BE2C (cell line): Measurements from ENCODE around the gene NKX2-3.

Source experiments
- DNase-seq: peaks from one replicate; pipeline ENCODE4 v3.0.0-alpha.2; 2020
- H3K27me3 ChIP-seq: fragments of 250-450 bp; sonication (Bioruptor Pico); 2 replicates; pipeline ENCODE4 v1.5.1; 2020; ENCODE audit warnings: mild to moderate bottlenecking
- H3K36me3 ChIP-seq: fragments of 250-450 bp; sonication (Bioruptor Pico); 2 replicates; pipeline ENCODE4 v1.5.1; 2020; ENCODE audit warnings: mild to moderate bottlenecking
- H3K4me1 ChIP-seq: fragments of 250-450 bp; sonication (Bioruptor Pico); 2 replicates; pipeline ENCODE4 v1.5.1; 2020
- H3K4me3 ChIP-seq: 2 replicates; pipeline ENCODE4 v1.5.1; 2011; ENCODE audit warnings: low read depth, low read length
- H3K9me3 ChIP-seq: fragments of 250-450 bp; sonication (Bioruptor Pico); 2 replicates; pipeline ENCODE4 v1.5.1; 2020
- TF ChIP-seq, protein P1 (sequence below): IDR thresholded peaks from 2 replicates; pipeline ENCODE4 v1.5.1; 2012; ENCODE audit warnings: mild to moderate bottlenecking, low read depth, low read length

Gene NKX2-3

DNA sequence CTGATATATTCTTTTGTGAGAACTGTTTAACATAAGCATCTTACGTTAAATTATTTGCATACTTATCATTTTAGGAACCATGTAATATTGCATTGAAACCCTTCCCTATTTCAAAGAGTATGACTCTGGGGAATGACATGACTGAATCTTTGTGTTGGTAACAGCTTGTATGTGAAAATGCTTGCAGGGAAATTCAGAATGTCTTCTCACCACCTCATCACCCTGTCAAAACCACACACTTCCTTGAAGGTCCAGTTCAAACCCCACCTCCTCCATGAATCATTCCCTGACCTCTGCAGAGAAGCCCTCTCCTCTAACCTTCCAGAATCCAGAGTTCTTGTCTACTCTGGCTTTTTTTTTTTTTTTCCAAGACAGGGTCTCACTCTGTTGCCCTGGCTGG, 26.3 kb upstream of the NKX2-3 start:
- TF ChIP-seq, protein P1, sequence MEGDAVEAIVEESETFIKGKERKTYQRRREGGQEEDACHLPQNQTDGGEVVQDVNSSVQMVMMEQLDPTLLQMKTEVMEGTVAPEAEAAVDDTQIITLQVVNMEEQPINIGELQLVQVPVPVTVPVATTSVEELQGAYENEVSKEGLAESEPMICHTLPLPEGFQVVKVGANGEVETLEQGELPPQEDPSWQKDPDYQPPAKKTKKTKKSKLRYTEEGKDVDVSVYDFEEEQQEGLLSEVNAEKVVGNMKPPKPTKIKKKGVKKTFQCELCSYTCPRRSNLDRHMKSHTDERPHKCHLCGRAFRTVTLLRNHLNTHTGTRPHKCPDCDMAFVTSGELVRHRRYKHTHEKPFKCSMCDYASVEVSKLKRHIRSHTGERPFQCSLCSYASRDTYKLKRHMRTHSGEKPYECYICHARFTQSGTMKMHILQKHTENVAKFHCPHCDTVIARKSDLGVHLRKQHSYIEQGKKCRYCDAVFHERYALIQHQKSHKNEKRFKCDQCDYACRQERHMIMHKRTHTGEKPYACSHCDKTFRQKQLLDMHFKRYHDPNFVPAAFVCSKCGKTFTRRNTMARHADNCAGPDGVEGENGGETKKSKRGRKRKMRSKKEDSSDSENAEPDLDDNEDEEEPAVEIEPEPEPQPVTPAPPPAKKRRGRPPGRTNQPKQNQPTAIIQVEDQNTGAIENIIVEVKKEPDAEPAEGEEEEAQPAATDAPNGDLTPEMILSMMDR = no peak
- H3K4me1 ChIP-seq = no peaks in the 10 kb centered on the region
- no peaks in the 10 kb centered on the region for H3K9me3 ChIP-seq
- 0 out of 2 replicates have a peak, but pooled peaks cover 3% of the 10 kb centered on the region for H3K27me3 ChIP-seq
- DNase-seq = no peak
- H3K36me3 ChIP-seq = no peaks in the 10 kb centered on the region
- no peak overlapping the region for H3K4me3 ChIP-seq

DNA sequence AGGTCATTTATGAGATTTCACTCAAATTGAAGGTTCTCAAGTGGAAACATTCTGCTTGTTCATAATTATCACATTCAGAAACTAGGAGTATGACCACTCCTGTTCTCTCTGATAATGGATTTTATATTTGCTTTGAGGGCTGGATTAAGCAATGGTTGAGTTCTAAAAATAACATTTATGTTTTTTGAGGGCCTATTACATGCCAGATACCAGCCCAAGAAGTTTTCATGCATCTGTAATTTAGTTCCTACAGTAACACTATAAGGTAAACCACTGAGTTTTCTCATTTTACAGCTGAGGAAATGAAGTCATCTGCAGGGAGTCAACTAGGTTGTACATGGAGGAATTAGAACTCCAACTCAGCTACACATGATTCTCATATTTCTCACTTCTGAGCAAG, 25.5 kb upstream of the NKX2-3 start:
- 0 out of 2 replicates have a peak, but pooled peaks cover 3% of the 10 kb centered on the region for H3K27me3 ChIP-seq
- no peaks in the 10 kb centered on the region for H3K4me1 ChIP-seq
- H3K4me3 ChIP-seq = no peak overlapping the region
- H3K9me3 ChIP-seq = no peaks in the 10 kb centered on the region
- TF ChIP-seq, protein P1 = no peak
- no peaks in the 10 kb centered on the region for H3K36me3 ChIP-seq
- DNase-seq = no peak

DNA sequence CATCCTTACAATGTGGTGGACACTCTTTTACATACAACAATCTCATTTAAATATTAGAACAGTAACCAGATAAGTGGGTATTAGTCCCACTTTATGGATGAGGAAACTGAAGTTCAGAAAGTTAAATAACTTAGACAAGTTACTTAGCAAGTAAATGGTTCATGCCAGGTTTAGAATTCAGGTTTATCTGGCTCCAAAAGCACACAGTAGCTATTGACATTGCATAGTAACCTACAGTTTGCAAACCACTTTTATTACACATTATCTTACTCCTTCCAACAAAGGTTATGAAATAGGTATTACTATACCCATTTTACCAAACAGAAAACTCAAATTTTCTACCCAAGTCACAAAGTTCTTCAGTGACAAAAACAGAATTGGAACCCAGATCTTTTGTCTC, 19.7 kb upstream of the NKX2-3 start:
- no peaks in the 10 kb centered on the region for H3K9me3 ChIP-seq
- no peaks in the 10 kb centered on the region for H3K36me3 ChIP-seq
- no peak overlapping the region for H3K4me3 ChIP-seq
- H3K4me1 ChIP-seq = no peaks in the 10 kb centered on the region
- no peak for DNase-seq
- H3K27me3 ChIP-seq = peaks cover 15% of the 10 kb centered on the region
- TF ChIP-seq, protein P1 = no peak

DNA sequence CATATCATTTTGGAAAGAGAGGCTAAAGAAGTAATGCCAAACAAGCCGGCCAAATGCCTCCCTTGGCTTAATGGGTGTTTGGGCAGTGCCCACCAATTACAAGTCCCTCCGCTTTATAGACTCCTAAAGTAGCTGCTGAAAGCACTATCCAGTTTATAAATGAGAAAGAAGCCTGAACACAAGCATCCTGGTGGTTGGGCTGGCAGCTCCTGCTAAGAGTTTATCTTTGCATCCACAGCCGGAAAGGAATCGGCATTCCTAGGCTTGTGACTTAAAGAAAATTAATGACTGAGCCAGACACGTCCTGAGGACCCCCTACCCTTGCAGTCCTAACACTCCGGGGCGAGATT, 13.1 kb upstream of the NKX2-3 start:
- Histone ChIP-seq H3K27me3 (peaks cover 75% of the 10 kb centered on the region), H3K36me3 (no peaks in the 10 kb centered on the region), H3K4me1 (no peaks in the 10 kb centered on the region), H3K4me3 (no peak overlapping the region), H3K9me3 (no peaks in the 10 kb centered on the region)
- DNase-seq = no peak
- TF ChIP-seq, protein P1 = no peak

DNA sequence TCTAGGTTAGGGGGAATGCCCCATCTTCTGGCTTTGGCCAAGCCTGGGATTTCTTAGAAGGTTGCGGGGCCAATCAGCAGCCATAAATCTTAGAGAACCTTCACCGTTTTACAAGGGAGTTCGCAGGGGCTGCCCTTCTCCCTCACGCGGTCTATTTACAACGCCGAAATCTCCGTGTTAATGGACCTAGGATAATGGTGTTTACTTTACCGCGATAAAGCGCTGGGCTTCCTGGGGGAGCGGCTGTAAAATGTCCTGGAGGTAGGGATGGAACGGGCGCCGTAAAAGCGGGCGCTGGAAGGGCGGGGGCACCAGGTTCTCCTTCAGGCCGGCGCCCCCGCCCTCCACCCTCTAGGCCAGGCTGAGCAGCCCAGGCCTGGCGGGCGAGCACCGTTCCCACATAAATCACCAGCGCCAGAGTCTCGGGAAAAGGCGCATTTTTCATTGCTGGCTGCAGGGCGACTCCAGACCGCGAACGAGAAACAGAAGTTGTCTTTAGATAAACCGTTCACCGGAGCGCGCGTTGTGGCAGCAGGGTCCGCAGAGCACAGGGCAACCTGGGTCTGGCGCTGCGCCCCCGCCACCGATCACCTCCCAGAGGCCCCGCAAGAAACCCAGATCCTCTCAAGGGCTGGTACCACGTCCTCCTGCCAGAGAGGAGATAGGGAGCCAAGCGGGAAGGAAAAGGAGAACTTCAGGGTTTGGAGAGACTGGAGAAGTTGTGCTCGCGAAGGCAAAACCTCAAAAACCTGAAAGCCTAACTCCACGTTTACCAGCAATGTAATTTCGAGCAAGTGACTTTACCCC, 12.5 kb upstream of the NKX2-3 start:
- no peaks in the 10 kb centered on the region for H3K4me1 ChIP-seq
- H3K27me3 ChIP-seq = peaks cover 81% of the 10 kb centered on the region
- no peaks in the 10 kb centered on the region for H3K36me3 ChIP-seq
- no peak overlapping the region for H3K4me3 ChIP-seq
- no peaks in the 10 kb centered on the region for H3K9me3 ChIP-seq
- no peak for DNase-seq
- TF ChIP-seq, protein P1 = no peak

DNA sequence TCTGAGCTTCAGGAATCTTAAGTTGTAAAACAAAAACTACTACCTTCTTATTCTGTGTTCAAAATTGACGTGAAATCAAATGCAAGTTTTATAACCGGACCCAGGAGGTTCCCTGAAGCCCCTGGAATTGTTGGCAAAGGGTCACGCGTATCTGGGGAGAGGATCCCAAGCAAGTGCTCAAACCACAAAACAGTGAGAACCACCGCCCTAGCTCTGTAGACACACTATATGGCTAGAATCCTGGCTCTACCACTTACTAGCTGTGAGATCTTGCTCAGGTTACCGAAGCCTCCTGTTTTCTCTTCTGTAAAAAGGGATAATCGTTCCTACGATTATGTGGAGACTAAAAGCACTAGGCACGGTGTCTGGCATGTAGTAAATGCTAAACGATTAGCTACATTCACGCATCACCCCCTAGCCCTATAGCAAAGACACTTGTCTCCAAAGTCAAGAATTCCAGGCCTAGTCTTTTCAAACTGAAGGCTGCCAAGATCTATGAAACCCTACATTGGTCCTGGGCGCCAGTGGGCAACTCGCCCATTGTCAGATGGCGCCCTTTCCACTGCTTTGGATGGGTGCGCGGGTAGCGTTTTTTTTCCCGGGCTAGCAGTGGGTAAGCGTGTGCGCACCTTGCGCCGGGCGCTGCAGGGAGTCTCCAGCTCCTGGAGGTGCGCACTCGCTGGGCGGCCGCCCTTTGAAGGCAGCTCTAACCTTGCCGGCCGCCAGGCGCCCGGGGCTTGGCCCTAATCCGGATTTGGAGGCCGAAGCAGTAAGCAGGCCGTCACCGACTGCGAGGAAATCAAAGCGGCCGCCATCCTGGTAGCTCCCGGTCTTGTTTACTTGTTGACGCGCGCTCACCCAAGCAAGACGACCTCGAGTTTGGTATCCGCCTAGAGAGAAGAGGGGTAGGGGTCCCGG, 11.6 kb upstream of the NKX2-3 start:
- H3K9me3 ChIP-seq = no peaks in the 10 kb centered on the region
- DNase-seq = no peak
- TF ChIP-seq, protein P1 = no peak
- H3K4me1 ChIP-seq = no peaks in the 10 kb centered on the region
- H3K27me3 ChIP-seq = peaks cover 84% of the 10 kb centered on the region
- H3K36me3 ChIP-seq = no peaks in the 10 kb centered on the region
- H3K4me3 ChIP-seq = no peak overlapping the region
